ENCODE data around the gene ART4. TPM values are rescaled to one million over a fixed set of nuclear protein-coding genes. Genes with fewer than 3 reads are reported as not detected.

The ART4 gene
- total and polyA plus RNA-seq, 4 donors, result 10.5 to 40.7 (median 22.2) TPM

- Histone ChIP-seq H3K9ac (ENCODE audit: low read depth in 1 of 2, low read length in 2 of 2) (no peak overlapping the region), H3K36me3 (ENCODE audit: control insufficient read depth in 4 of 4, insufficient read depth in 3 of 4, low read depth in 1 of 4, low read length in 3 of 4) (no peaks in the 10 kb centered on the region), H3K4me1 (ENCODE audit: control insufficient read depth in 4 of 4, insufficient read depth in 4 of 4, low read length in 3 of 4) (no peaks in the 10 kb centered on the region), H3K27me3 (ENCODE audit: control insufficient read depth in 4 of 4, insufficient read depth in 4 of 4, low read length in 3 of 4) (no peaks in the 10 kb centered on the region), H3K9me3 (ENCODE audit: control insufficient read depth in 4 of 4, low read length in 3 of 4) (no peaks in the 10 kb centered on the region), H3K4me3 (ENCODE audit: low read depth in 1 of 3, low read length in 3 of 3) (no peak overlapping the region), H3K27ac (ENCODE audit: low read depth in 1 of 2, low read length in 2 of 2) (no peak overlapping the region)
- TF ChIP-seq JUND (IDR thresholded peaks at IDR 0.05) (no peak), SP1 (IDR thresholded peaks at IDR 0.05) (no peak), RXRA (IDR thresholded peaks at IDR 0.05) (no peak), REST (IDR thresholded peaks at IDR 0.05) (no peak), RAD21 (IDR thresholded peaks at IDR 0.05) (no peak), CTCF (IDR thresholded peaks at IDR 0.05; ENCODE audit: low read depth, low read length, missing input control) (no peak), ATF3 (IDR thresholded peaks at IDR 0.05) (no peak), HNF4G (IDR thresholded peaks at IDR 0.05) (no peak), FOXA1 (IDR thresholded peaks at IDR 0.05) (no peak), ZBTB33 (IDR thresholded peaks at IDR 0.05) (no peak), FOXA2 (IDR thresholded peaks at IDR 0.05) (no peak), MAX (IDR thresholded peaks at IDR 0.05) (no peak), NR2F2 (IDR thresholded peaks at IDR 0.05) (no peak), GABPA (IDR thresholded peaks at IDR 0.05 in 1 of 2, conservative IDR thresholded peaks at IDR 0.05 in 1 of 2) (no peak), YY1 (IDR thresholded peaks at IDR 0.05) (no peak)
- no peak for DNase-seq (ENCODE audit: low spot score)
- 90% methylated on average over 2 of the region's 2 CpGs for WGBS
Observed at GRCh38 chr12:14849661-14850060, 6.3 kb upstream of the ART4 start.

GRCh38 chr12:14846876-14847580 lies 3.7 kb upstream of the ART4 start:
- Histone ChIP-seq H3K4me1 (ENCODE audit: control insufficient read depth in 4 of 4, insufficient read depth in 4 of 4, low read length in 3 of 4) (peaks cover 0 to 16% (median 10%) of the 10 kb centered on the region in 4 donors), H3K27ac (ENCODE audit: low read depth in 1 of 2, low read length in 2 of 2) (no peak overlapping the region), H3K27me3 (ENCODE audit: control insufficient read depth in 4 of 4, insufficient read depth in 4 of 4, low read length in 3 of 4) (no peaks in the 10 kb centered on the region), H3K9me3 (ENCODE audit: control insufficient read depth in 4 of 4, low read length in 3 of 4) (no peaks in the 10 kb centered on the region), H3K4me3 (ENCODE audit: low read depth in 1 of 3, low read length in 3 of 3) (no peak overlapping the region), H3K36me3 (ENCODE audit: control insufficient read depth in 4 of 4, insufficient read depth in 3 of 4, low read depth in 1 of 4, low read length in 3 of 4) (no peaks in the 10 kb centered on the region), H3K9ac (ENCODE audit: low read depth in 1 of 2, low read length in 2 of 2) (no peak overlapping the region)
- WGBS, result 58% methylated on average over 4 of the region's 4 CpGs
- DNase-seq (ENCODE audit: low spot score), result no peak
- TF ChIP-seq EGR1 (IDR thresholded peaks at IDR 0.05; ENCODE audit: low read depth in 2 of 2), result no peak
- peak in 1 of 2 donors; percentile 22 for TF ChIP-seq RAD21 (IDR thresholded peaks at IDR 0.05)
- TF ChIP-seq GABPA (IDR thresholded peaks at IDR 0.05 in 1 of 2, conservative IDR thresholded peaks at IDR 0.05 in 1 of 2), result no peak
- no peak for TF ChIP-seq ZBTB33 (IDR thresholded peaks at IDR 0.05)
- TF ChIP-seq YY1 (IDR thresholded peaks at IDR 0.05), result no peak
- peak; percentile 53 for TF ChIP-seq NR2F2 (IDR thresholded peaks at IDR 0.05)
- TF ChIP-seq FOXA2 (IDR thresholded peaks at IDR 0.05), result peak; percentile 19
- no peak for TF ChIP-seq ATF3 (IDR thresholded peaks at IDR 0.05)
- TF ChIP-seq HNF4A (conservative IDR thresholded peaks at IDR 0.05), result peak in 1 of 2 donors; percentile 26
- TF ChIP-seq RXRA (IDR thresholded peaks at IDR 0.05), result peak in 1 of 2 donors; percentile 20
- no peak for TF ChIP-seq CTCF (IDR thresholded peaks at IDR 0.05; ENCODE audit: low read depth, low read length, missing input control)
